ENCODE measurements around the gene SLC16A13. TPM values are rescaled to one million over a fixed set of nuclear protein-coding genes. Genes with fewer than 3 reads are reported as not detected.

SLC16A13 gene
- total and polyA plus RNA-seq, 2 donors (not counting 3 experiments of a cell fraction or from before 2014, with no cell fraction given) = 16.8 to 24.7 TPM

GRCh38 chr17:7023576-7024401, 12.0 kb upstream of the SLC16A13 start:
- H3K36me3 ChIP-seq (ENCODE audit: control insufficient read depth in 2 of 2, extremely low read depth in 1 of 2, insufficient read depth in 2 of 2, low read length in 2 of 2) = peaks cover 26 to 34% of the 10 kb centered on the region in 2 experiments
- H3K9me3 ChIP-seq (replicated peaks; ENCODE audit: control insufficient read depth, insufficient read depth, low read length) = no peaks in the 10 kb centered on the region
- CTCF ChIA-PET = interaction anchor here (0.6 to 3.6 kb wide), 6 partner anchors 12 to 113 kb away, joined by 3 to 91 read pairs (median 4); partner anchors contain the start of genes RNASEK and SLC16A13
- no peaks in the 10 kb centered on the region for H4K20me1 ChIP-seq (replicated peaks; ENCODE audit: control insufficient read depth, extremely low read depth, insufficient read depth, low read length)
- no TSS peak for BruUV-seq (replicated peaks)
- peak overlapping the region; percentile 59 to 90 (median 76) for H3K4me3 ChIP-seq (replicated peaks in 1 of 3; ENCODE audit: insufficient read depth in 1 of 3, low read depth in 1 of 3, low read length in 3 of 3)
- peaks cover 74% of the 10 kb centered on the region for H3K4me1 ChIP-seq (ENCODE audit: control insufficient read depth, extremely low read depth, insufficient read depth, low read length)
- H2AFZ ChIP-seq (ENCODE audit: low read depth, low read length) = no peak overlapping the region
- peak overlapping the region; percentile 79 for H3K4me2 ChIP-seq (ENCODE audit: insufficient read depth, low read length)
- no peaks in the 10 kb centered on the region for H3K9me1 ChIP-seq (replicated peaks; ENCODE audit: control insufficient read depth, extremely low read depth, insufficient read depth, low read length)
- DNase-seq (ENCODE audit: low read depth, low spot score) (peak; percentile 100), FAIRE-seq (peak; percentile 94)
- intact Hi-C loops (cut with micrococcal nuclease) (loop anchor here (2.0 to 10.0 kb wide), 2 partner anchors 271 to 831 kb away; partner anchors contain the start of genes CYB5D1, NAA38 and TMEM88), dilution Hi-C loops (cut with MboI; ENCODE audit: extremely low pct_ligation_motif_present, low sequenced_read_pairs) (no loop called here)
- H3K27ac ChIP-seq (ENCODE audit: insufficient read depth, low read depth, low read length) = peak overlapping the region; percentile 96
- no peaks in the 10 kb centered on the region for H3K27me3 ChIP-seq (ENCODE audit: control insufficient read depth in 2 of 2, insufficient read depth in 2 of 2, low read length in 2 of 2)
- POLR2A ChIA-PET = interaction anchor here (0.7 to 3.4 kb wide), 6 partner anchors 9 to 1441 kb away, joined by 3 to 23 read pairs (median 6); partner anchors contain the start of genes RNASEK and SLC16A13
- peak overlapping the region; percentile 100 for H3K9ac ChIP-seq (replicated peaks; ENCODE audit: extremely low read depth, insufficient read depth, low read length)
- TF ChIP-seq MYC (IDR thresholded peaks at IDR 0.05; ENCODE audit: low read depth, low read length) (no peak), POLR2A (IDR thresholded peaks at IDR 0.05; ENCODE audit: low read depth, low read length) (peak; percentile 78), FOS (IDR thresholded peaks at IDR 0.05; ENCODE audit: borderline replicate concordance, insufficient read depth, low read length) (no peak), EZH2 (IDR thresholded peaks at IDR 0.05; ENCODE audit: borderline replicate concordance, low read depth, low read length, severe bottlenecking) (no peak), GATA2 (IDR thresholded peaks at IDR 0.05; ENCODE audit: insufficient read depth, insufficient read length, low read depth, low read length) (no peak), POLR2AphosphoS5 (IDR thresholded peaks at IDR 0.05; ENCODE audit: insufficient read depth, low read depth, low read length) (peak; percentile 91), CTCF (IDR thresholded peaks at IDR 0.05; ENCODE audit: extremely low read depth in 1 of 2, insufficient read depth in 1 of 2, low read depth in 1 of 2, low read length in 2 of 2) (no peak), JUN (IDR thresholded peaks at IDR 0.05; ENCODE audit: borderline replicate concordance, insufficient read depth, insufficient read length, low read depth) (no peak)
- TF ChIP-seq, protein P1, sequence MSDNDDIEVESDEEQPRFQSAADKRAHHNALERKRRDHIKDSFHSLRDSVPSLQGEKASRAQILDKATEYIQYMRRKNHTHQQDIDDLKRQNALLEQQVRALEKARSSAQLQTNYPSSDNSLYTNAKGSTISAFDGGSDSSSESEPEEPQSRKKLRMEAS (IDR thresholded peaks at IDR 0.05; ENCODE audit: insufficient read depth, insufficient read length) = peak; percentile 33
- peaks cover 57% of the 10 kb centered on the region for H3K79me2 ChIP-seq (ENCODE audit: control insufficient read depth, insufficient read depth, low read length)
